ENCODE measurements around the gene CENPO.

GRCh38 chr2:24831221-24832072 is 38.2 kb downstream of the CENPO start:
- TF ChIP-seq RAD21 (IDR thresholded peaks at IDR 0.05; ENCODE audit: low read length): no peak
- TF ChIP-seq, protein P1, sequence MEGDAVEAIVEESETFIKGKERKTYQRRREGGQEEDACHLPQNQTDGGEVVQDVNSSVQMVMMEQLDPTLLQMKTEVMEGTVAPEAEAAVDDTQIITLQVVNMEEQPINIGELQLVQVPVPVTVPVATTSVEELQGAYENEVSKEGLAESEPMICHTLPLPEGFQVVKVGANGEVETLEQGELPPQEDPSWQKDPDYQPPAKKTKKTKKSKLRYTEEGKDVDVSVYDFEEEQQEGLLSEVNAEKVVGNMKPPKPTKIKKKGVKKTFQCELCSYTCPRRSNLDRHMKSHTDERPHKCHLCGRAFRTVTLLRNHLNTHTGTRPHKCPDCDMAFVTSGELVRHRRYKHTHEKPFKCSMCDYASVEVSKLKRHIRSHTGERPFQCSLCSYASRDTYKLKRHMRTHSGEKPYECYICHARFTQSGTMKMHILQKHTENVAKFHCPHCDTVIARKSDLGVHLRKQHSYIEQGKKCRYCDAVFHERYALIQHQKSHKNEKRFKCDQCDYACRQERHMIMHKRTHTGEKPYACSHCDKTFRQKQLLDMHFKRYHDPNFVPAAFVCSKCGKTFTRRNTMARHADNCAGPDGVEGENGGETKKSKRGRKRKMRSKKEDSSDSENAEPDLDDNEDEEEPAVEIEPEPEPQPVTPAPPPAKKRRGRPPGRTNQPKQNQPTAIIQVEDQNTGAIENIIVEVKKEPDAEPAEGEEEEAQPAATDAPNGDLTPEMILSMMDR (conservative IDR thresholded peaks at IDR 0.05; ENCODE audit: low read depth, low read length): no peak
- no peak for TF ChIP-seq CEBPB (IDR thresholded peaks at IDR 0.05; ENCODE audit: low read depth, low read length)
- no peak for TF ChIP-seq POLR2A (IDR thresholded peaks at IDR 0.05; ENCODE audit: low read depth, low read length)
- TF ChIP-seq CHD1 (IDR thresholded peaks at IDR 0.05; ENCODE audit: low read depth, low read length): no peak
- TF ChIP-seq, protein P2, sequence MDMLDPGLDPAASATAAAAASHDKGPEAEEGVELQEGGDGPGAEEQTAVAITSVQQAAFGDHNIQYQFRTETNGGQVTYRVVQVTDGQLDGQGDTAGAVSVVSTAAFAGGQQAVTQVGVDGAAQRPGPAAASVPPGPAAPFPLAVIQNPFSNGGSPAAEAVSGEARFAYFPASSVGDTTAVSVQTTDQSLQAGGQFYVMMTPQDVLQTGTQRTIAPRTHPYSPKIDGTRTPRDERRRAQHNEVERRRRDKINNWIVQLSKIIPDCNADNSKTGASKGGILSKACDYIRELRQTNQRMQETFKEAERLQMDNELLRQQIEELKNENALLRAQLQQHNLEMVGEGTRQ (IDR thresholded peaks at IDR 0.05; ENCODE audit: low read depth, low read length): no peak
- TF ChIP-seq MAFK (IDR thresholded peaks at IDR 0.05; ENCODE audit: low read depth, low read length): no peak
- TF ChIP-seq MXI1 (IDR thresholded peaks at IDR 0.05; ENCODE audit: borderline replicate concordance, low read depth, low read length): no peak
- no peak for TF ChIP-seq RFX5 (IDR thresholded peaks at IDR 0.05; ENCODE audit: low read depth, low read length)
- TF ChIP-seq BHLHE40 (IDR thresholded peaks at IDR 0.05; ENCODE audit: low read depth, low read length): no peak
- no peak for TF ChIP-seq RCOR1 (IDR thresholded peaks at IDR 0.05; ENCODE audit: insufficient replicate concordance, low read length)
- no peak for TF ChIP-seq MAZ (IDR thresholded peaks at IDR 0.05; ENCODE audit: borderline replicate concordance, low read depth, low read length)
